Skeletal muscle tissue (tissue), 4 donors: ENCODE measurements around the gene PTPN13. TPM values are rescaled to one million over a fixed set of nuclear protein-coding genes. Genes with fewer than 3 reads are reported as not detected.

Experiments
- H3K27ac ChIP-seq: one replicate; pipeline ENCODE4 v1.7.0; 2013; ENCODE audit warnings: mild to moderate bottlenecking, low read depth, low read length, inconsistent platforms
- H3K27me3 ChIP-seq, 3 donors: one replicate each; pipeline ENCODE4 v1.7.0; 2013; ENCODE audit warnings: low read length in 3 of 3; ENCODE audit not compliant: control insufficient read depth in 3 of 3, insufficient read depth in 3 of 3
- H3K36me3 ChIP-seq, 3 donors: one replicate each; pipeline ENCODE4 v1.7.0; 2013; ENCODE audit warnings: low read length in 3 of 3; ENCODE audit not compliant: control insufficient read depth in 3 of 3, insufficient read depth in 3 of 3
- H3K4me1 ChIP-seq, 3 donors: one replicate each; pipeline ENCODE4 v1.7.0; 2013; ENCODE audit warnings: low read length in 3 of 3, mild to moderate bottlenecking in 3 of 3; ENCODE audit not compliant: control insufficient read depth in 3 of 3, insufficient read depth in 3 of 3
- H3K4me3 ChIP-seq, 3 donors: one replicate each; pipeline ENCODE4 v1.7.0; 2013; ENCODE audit warnings: low read length in 3 of 3
- H3K9ac ChIP-seq, 3 donors: one replicate each; pipeline ENCODE4 v1.7.0; 2013; ENCODE audit warnings: low read length in 3 of 3, mild to moderate bottlenecking in 3 of 3, moderate library complexity in 2 of 3, low read depth in 1 of 3
- H3K9me3 ChIP-seq, 3 donors: one replicate each; pipeline ENCODE4 v1.7.0; 2013; ENCODE audit warnings: low read length in 3 of 3; ENCODE audit not compliant: control insufficient read depth in 3 of 3
- total RNA-seq: library from RNA; depleted of rRNA; stranded (reverse); fragments of >200 nt; gene quantifications from one replicate; pipeline ENCODE4 v1.2.3, GENCODE V29; 2014
- donor health status: Osteomylitis.

PTPN13 gene
- total RNA-seq, 1 donor from 2014 or later = 21.9 TPM

DNA sequence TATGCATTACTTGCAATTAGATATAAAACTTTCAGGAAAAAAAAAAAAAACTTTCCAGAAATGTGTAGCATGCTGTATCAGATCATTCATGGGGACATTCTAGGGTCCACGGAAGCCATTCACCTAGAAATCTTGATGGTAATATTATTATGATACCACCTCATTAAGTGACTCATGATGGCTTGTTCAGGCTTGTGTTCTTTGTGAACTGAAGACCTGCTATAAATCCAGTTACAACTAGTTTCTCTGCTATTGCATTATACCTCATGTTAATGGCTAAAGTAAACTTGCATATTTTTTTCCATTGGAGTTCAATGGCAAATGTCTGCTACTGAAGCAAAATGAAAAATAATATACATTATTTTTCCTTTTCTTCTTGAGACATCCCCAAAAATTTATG lies 35.3 kb upstream of the PTPN13 start:
- Histone ChIP-seq H3K4me3 (no peak overlapping the region), H3K9me3 (no peaks in the 10 kb centered on the region), H3K36me3 (no peaks in the 10 kb centered on the region), H3K27me3 (no peaks in the 10 kb centered on the region), H3K27ac (no peak overlapping the region), H3K4me1 (no peaks in the 10 kb centered on the region), H3K9ac (no peak overlapping the region)

DNA sequence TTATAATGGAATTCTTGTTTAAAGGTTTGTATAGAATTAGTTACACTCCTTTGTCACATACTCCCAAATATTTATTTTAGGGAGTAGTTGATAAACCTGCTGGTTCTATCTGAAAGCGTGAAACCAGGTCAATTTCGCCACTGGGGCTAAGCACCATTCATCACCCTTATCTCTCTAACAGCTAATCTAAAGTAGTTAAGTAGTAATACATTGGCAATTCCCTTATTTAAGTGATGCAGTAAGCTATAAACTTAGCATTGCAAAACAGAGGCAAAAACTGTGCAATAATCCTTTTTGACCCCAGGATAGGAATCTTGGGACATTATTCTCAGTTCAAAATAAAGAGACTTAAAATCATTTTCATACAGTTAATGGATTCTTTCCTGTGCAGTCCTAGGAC lies 33.7 kb upstream of the PTPN13 start:
- Histone ChIP-seq H3K27me3 (no peaks in the 10 kb centered on the region), H3K36me3 (no peaks in the 10 kb centered on the region), H3K27ac (no peak overlapping the region), H3K4me3 (no peak overlapping the region), H3K4me1 (no peaks in the 10 kb centered on the region), H3K9me3 (no peaks in the 10 kb centered on the region), H3K9ac (no peak overlapping the region)

DNA sequence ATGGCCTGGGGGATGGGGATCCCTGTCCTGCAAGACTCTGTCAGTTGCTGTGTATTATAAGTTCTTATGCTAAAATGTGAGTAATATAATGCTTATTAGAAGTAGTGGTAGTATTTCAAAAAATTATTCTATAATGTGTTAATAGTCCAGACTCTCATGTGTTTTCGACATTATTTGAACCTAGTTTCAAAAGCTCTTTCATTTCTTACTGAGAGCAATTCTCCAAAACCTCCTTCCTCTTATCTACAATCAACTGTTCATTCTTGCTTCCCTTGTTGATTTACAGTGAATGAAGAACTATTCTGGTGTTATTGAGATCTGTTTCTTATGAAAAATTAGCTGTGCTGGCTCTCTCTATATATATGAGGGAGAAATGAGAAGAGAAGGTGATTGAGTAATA lies 32.9 kb upstream of the PTPN13 start:
- H3K9ac ChIP-seq = no peak overlapping the region
- H3K9me3 ChIP-seq = no peaks in the 10 kb centered on the region
- no peaks in the 10 kb centered on the region for H3K4me1 ChIP-seq
- no peaks in the 10 kb centered on the region for H3K27me3 ChIP-seq
- H3K4me3 ChIP-seq = no peak overlapping the region
- no peaks in the 10 kb centered on the region for H3K36me3 ChIP-seq
- H3K27ac ChIP-seq = no peak overlapping the region

DNA sequence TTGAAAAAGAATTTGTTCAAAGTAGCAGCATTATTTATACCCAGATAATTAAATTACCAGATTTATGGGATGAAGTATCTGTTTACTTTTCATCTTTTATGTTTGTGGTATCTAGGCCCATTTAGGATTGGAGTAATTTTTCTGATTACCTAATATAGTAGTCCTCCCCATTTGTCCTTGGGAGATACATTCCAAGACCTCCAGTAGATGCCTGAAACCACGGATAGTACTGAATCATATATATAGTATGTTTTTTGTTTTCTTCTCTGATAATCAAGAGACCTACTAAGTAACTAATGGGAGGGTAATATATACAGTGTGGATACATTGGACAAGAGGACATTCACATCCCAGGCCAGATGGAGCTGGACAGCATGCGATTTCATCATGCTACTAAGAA lies 30.7 kb upstream of the PTPN13 start:
- H3K4me1 ChIP-seq = no peaks in the 10 kb centered on the region
- no peaks in the 10 kb centered on the region for H3K36me3 ChIP-seq
- no peaks in the 10 kb centered on the region for H3K27me3 ChIP-seq
- no peak overlapping the region for H3K9ac ChIP-seq
- no peak overlapping the region for H3K27ac ChIP-seq
- no peak overlapping the region for H3K4me3 ChIP-seq
- no peaks in the 10 kb centered on the region for H3K9me3 ChIP-seq

DNA sequence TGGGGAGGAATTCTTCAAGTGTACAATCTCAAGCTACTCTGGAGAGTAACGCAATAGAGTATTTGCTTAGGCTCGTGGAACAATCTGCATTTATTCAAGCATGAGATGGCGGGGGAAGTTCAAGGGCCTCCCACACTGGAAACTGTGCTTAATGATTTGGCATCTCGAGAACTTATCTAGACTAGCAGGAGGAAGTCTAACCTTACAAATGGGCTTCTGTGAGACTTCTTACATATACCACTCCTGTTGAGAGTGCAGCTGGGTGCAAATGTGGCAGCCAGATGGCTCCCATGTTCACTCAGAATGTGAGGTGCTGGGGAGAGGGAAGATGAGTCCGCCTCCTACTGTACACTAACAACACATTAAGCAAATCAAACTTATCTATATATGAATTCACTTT lies 29.3 kb upstream of the PTPN13 start:
- no peak overlapping the region for H3K4me3 ChIP-seq
- H3K36me3 ChIP-seq = no peaks in the 10 kb centered on the region
- H3K4me1 ChIP-seq = no peaks in the 10 kb centered on the region
- no peak overlapping the region for H3K9ac ChIP-seq
- no peaks in the 10 kb centered on the region for H3K27me3 ChIP-seq
- no peak overlapping the region for H3K27ac ChIP-seq
- no peaks in the 10 kb centered on the region for H3K9me3 ChIP-seq

DNA sequence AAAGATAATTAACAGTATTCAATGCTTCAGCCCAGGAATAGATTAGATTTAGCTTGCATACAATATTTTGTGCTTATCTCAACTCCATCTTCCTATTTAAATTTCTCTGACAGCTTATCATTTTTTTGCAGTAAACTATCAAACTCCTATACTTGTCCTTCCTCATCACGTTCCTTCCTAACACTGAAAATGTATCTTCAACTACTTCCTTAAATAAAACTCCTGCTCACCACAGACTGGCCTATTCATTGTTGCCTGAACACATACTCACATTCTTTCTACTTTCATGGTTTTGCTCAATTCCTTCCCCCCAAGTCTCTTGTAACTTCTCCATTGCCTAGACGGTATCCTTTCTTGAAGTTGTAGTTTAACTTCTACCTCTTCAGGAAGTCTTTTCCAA lies 28.5 kb upstream of the PTPN13 start:
- Histone ChIP-seq H3K27me3 (no peaks in the 10 kb centered on the region), H3K27ac (no peak overlapping the region), H3K9me3 (no peaks in the 10 kb centered on the region), H3K36me3 (no peaks in the 10 kb centered on the region), H3K9ac (no peak overlapping the region), H3K4me1 (no peaks in the 10 kb centered on the region), H3K4me3 (no peak overlapping the region)

DNA sequence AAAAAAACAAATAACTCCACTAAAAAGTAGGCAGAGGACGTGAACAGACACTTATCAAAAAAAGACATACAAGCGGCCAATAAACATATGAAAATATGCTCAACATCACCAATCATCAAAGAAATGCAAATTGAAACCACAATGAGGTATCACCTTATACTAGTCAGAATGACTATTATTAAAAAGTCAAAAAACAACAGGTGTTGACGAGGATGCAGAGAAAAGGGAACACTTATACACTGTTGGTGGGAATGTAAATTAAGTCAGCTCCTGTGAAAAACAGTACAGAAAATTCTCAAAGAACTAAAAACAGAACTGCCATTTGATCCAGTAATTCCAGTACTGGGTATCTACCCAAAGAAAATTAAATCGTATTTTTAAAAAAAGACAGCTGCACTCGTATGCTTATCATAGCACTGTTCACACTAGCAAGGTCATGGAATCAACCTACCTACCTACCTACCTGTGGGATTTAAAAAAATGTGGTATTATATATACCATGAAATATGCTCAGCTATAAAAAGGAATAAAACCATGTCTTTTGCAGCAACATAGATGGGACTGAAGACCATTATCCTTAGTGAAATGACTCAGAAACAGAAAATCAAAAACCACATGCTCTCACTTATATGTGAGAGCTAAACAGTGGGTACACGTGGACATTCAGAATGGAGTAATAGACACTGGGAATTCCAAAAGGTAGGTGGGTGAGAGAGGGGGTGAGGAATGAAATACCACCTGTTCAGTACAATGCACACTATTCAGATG lies 24.8 kb upstream of the PTPN13 start:
- H3K27ac ChIP-seq = no peak overlapping the region
- H3K4me3 ChIP-seq = no peak overlapping the region
- no peaks in the 10 kb centered on the region for H3K27me3 ChIP-seq
- no peaks in the 10 kb centered on the region for H3K36me3 ChIP-seq
- H3K9me3 ChIP-seq = no peaks in the 10 kb centered on the region
- no peaks in the 10 kb centered on the region for H3K4me1 ChIP-seq
- H3K9ac ChIP-seq = no peak overlapping the region

DNA sequence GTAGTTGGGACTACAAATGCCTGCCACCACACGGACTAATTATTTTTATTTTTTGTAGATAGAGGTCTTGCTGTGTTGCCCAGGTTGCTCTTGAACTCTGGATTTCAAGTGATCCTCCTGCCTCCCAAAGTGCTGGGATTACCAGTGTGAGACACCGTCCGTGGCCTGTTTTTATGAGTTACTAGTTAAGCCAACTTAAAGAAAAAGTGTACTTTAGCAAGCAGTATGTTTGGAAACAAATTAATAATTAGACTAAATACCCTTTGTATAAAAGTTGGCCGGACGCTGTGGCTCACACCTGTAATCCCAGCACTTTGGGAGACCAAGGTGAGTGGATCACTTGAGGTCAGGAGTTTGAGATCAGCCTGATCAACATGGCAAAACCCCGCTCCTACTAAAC lies 14.2 kb upstream of the PTPN13 start:
- Histone ChIP-seq H3K9me3 (no peaks in the 10 kb centered on the region), H3K9ac (no peak overlapping the region), H3K27me3 (no peaks in the 10 kb centered on the region), H3K4me3 (no peak overlapping the region), H3K27ac (no peak overlapping the region), H3K4me1 (no peaks in the 10 kb centered on the region), H3K36me3 (no peaks in the 10 kb centered on the region)

DNA sequence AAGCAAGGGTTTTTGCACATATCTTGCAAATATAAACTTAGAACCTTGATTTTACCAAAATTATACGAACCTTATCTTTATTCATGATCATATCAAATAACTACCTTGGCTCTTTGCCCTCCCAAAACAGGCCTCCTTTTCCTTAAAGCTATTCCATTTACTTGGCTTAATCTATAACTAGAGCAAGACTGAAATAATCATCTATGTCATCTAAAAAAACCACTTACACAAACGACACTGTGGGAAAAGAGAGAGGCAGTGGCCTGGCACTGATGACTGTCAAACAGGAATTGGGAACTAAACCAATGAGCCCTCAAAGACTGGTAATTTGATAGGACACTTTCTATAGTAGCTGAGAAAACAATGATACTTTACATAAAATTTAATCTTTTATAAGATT lies 11.7 kb upstream of the PTPN13 start:
- no peak overlapping the region for H3K27ac ChIP-seq
- no peaks in the 10 kb centered on the region for H3K27me3 ChIP-seq
- H3K4me3 ChIP-seq = peak overlapping the region in 1 of 3 donors; percentile 10
- no peak overlapping the region for H3K9ac ChIP-seq
- H3K9me3 ChIP-seq = no peaks in the 10 kb centered on the region
- H3K4me1 ChIP-seq = no peaks in the 10 kb centered on the region
- H3K36me3 ChIP-seq = no peaks in the 10 kb centered on the region

DNA sequence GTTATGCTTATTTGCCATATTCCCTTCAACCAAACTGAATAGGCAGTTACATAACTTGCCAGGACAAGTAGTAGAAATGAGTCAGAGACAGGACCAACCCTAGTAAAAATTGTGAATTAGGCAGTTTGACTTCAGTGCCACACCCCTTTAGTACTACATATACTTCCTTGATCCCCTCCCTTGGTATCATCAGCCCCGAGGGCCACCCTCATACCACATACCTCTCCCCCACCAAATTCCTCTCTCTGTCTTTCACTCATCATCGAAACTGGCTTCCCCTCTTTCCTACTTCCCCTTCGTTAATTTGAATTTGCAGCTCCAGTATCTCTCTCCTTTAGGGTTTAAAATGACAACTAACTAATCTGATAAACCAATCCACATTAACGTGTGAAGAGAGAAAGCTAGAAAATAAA lies 7.9 kb upstream of the PTPN13 start:
- Histone ChIP-seq H3K4me3 (no peak overlapping the region), H3K36me3 (no peaks in the 10 kb centered on the region), H3K27ac (no peak overlapping the region), H3K9me3 (no peaks in the 10 kb centered on the region), H3K4me1 (no peaks in the 10 kb centered on the region), H3K9ac (no peak overlapping the region), H3K27me3 (no peaks in the 10 kb centered on the region)
